Neural progenitor cell (in vitro differentiated cells): ENCODE measurements around the gene DTNA. TPM values are rescaled to one million over a fixed set of nuclear protein-coding genes. Genes with fewer than 3 reads are reported as not detected.
A peak's percentile ranks its signal among the peaks of the same experiment; 100 is the strongest.

Experiments used
- DNase-seq: peaks from one replicate; pipeline ENCODE4 v3.0.0-alpha.2; 2016; ENCODE audit warnings: low spot score
- H2AFZ ChIP-seq: fragments of 200-600 bp; sonication (generic); replicated peaks from 2 replicates; pipeline ENCODE4 v1.6.1; 2016; ENCODE audit warnings: antibody characterized with exemption
- H3F3A ChIP-seq: fragments of 200-600 bp; sonication (generic); 2 replicates; pipeline ENCODE4 v1.6.1; 2016; ENCODE audit warnings: antibody characterized with exemption, low read depth
- H3K27ac ChIP-seq: fragments of 200-600 bp; sonication (generic); 2 replicates; pipeline ENCODE4 v1.5.1; 2016; ENCODE audit warnings: mild to moderate bottlenecking
- H3K27me3 ChIP-seq: fragments of 200-600 bp; sonication (generic); 2 replicates; pipeline ENCODE4 v1.6.1; 2016; ENCODE audit warnings: mild to moderate bottlenecking, moderate library complexity
- H3K36me3 ChIP-seq: fragments of 200-600 bp; sonication (generic); 2 replicates; pipeline ENCODE4 v1.5.1; 2016
- H3K4me1 ChIP-seq: fragments of 200-600 bp; sonication (generic); 2 replicates; pipeline ENCODE4 v1.6.1; 2016; ENCODE audit warnings: mixed run types
- H3K4me2 ChIP-seq: fragments of 200-600 bp; sonication (generic); 2 replicates; pipeline ENCODE4 v1.6.1; 2016
- H3K4me3 ChIP-seq: fragments of 200-600 bp; sonication (generic); 2 replicates; pipeline ENCODE4 v1.5.1; 2016
- H3K79me2 ChIP-seq: fragments of 200-600 bp; sonication (generic); 2 replicates; pipeline ENCODE4 v1.6.1; 2016; ENCODE audit warnings: low read depth
- H3K9ac ChIP-seq: fragments of 200-600 bp; sonication (generic); 2 replicates; pipeline ENCODE4 v1.6.1; 2016
- H3K9me3 ChIP-seq: fragments of 200-600 bp; sonication (generic); 2 replicates; pipeline ENCODE4 v1.5.1; 2016; ENCODE audit warnings: low read depth
- H4K20me1 ChIP-seq: fragments of 200-600 bp; sonication (generic); 2 replicates; pipeline ENCODE4 v1.6.1; 2016; ENCODE audit warnings: low read depth
- H3K27ac Mint-ChIP-seq: 3 replicates; pipeline ENCODE4 v1.8.0; 2021; ENCODE audit warnings: mixed read lengths
- H3K27me3 Mint-ChIP-seq: 2 replicates; pipeline ENCODE4 v1.8.0; 2022; ENCODE audit warnings: low read depth, mild to moderate bottlenecking, inconsistent platforms, moderate library complexity, mixed read lengths; ENCODE audit not compliant: insufficient read depth
- H3K36me3 Mint-ChIP-seq: 3 replicates; pipeline ENCODE4 v1.8.0; 2021; ENCODE audit warnings: mixed read lengths
- H3K4me1 Mint-ChIP-seq: 3 replicates; pipeline ENCODE4 v1.8.0; 2021; ENCODE audit warnings: mixed read lengths
- H3K4me3 Mint-ChIP-seq: 3 replicates; pipeline ENCODE4 v1.8.0; 2021; ENCODE audit warnings: mild to moderate bottlenecking, moderate library complexity, mixed read lengths
- H3K9me3 Mint-ChIP-seq: 3 replicates; pipeline ENCODE4 v1.8.0; 2020; ENCODE audit warnings: mixed read lengths
- EZH2 ChIP-seq: fragments of 200-600 bp; sonication (generic); IDR thresholded peaks from 2 replicates; pipeline ENCODE4 v1.6.1; 2017; ENCODE audit warnings: antibody characterized with exemption, mild to moderate bottlenecking, moderate library complexity
- EZH2phosphoT487 ChIP-seq: fragments of 200-600 bp; sonication (generic); IDR thresholded peaks from 2 replicates; pipeline ENCODE4 v1.6.1; 2017; ENCODE audit warnings: antibody characterized with exemption
- total RNA-seq: library from RNA; depleted of rRNA; stranded (reverse); fragments of >200 nt; gene quantifications from 2 replicates; pipeline ENCODE4 v1.2.3, GENCODE V29; 2015; ENCODE audit warnings: low replicate concordance
- TF ChIP-seq, protein P1 (sequence below): fragments of 200-600 bp; sonication (generic); IDR thresholded peaks from 2 replicates; pipeline ENCODE4 v1.5.1; 2017; ENCODE audit warnings: antibody characterized with exemption, mild to moderate bottlenecking

Gene DTNA
- total RNA-seq, 1 donor from 2014 or later: 15.0 TPM

DNA sequence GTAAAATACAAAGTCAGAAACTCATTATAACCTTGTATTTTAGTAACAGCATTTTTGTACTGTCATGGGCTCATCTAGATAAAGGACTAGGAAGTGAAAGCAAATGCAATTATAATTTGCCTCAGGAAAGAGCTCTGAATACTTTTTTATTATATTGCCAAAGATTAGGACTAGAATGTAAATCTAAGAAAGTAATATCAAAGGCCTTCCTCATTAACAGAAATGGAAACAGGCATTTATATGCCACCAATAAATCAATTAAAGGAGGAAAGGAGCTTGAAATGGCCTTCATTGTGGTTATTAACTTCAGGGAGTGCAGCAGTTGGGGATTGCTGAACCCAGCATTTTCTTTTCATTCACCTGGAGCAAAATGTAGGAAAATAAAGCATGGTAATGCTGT is 39.6 kb downstream of the DTNA start:
- no peaks in the 10 kb centered on the region for H3K79me2 ChIP-seq
- TF ChIP-seq EZH2phosphoT487: no peak
- TF ChIP-seq EZH2: no peak
- TF ChIP-seq, protein P1, sequence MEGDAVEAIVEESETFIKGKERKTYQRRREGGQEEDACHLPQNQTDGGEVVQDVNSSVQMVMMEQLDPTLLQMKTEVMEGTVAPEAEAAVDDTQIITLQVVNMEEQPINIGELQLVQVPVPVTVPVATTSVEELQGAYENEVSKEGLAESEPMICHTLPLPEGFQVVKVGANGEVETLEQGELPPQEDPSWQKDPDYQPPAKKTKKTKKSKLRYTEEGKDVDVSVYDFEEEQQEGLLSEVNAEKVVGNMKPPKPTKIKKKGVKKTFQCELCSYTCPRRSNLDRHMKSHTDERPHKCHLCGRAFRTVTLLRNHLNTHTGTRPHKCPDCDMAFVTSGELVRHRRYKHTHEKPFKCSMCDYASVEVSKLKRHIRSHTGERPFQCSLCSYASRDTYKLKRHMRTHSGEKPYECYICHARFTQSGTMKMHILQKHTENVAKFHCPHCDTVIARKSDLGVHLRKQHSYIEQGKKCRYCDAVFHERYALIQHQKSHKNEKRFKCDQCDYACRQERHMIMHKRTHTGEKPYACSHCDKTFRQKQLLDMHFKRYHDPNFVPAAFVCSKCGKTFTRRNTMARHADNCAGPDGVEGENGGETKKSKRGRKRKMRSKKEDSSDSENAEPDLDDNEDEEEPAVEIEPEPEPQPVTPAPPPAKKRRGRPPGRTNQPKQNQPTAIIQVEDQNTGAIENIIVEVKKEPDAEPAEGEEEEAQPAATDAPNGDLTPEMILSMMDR: no peak
- no peak for DNase-seq
- H3K9me3 ChIP-seq: no peaks in the 10 kb centered on the region
- Mint-ChIP-seq H3K36me3 (peaks cover 5% of the 10 kb centered on the region), H3K4me3 (no peak overlapping the region), H3K27ac (no peak overlapping the region), H3K27me3 (peaks cover 6% of the 10 kb centered on the region), H3K4me1 (peaks cover 2% of the 10 kb centered on the region), H3K9me3 (peaks cover 15% of the 10 kb centered on the region)
- H3K27ac ChIP-seq: no peak overlapping the region
- H2AFZ ChIP-seq: no peak overlapping the region
- no peak overlapping the region for H3K9ac ChIP-seq
- H3K4me3 ChIP-seq: no peak overlapping the region
- no peaks in the 10 kb centered on the region for H3F3A ChIP-seq
- no peaks in the 10 kb centered on the region for H3K36me3 ChIP-seq
- no peaks in the 10 kb centered on the region for H4K20me1 ChIP-seq
- H3K4me2 ChIP-seq: no peak overlapping the region
- H3K4me1 ChIP-seq: peaks cover 12% of the 10 kb centered on the region
- no peaks in the 10 kb centered on the region for H3K27me3 ChIP-seq

DNA sequence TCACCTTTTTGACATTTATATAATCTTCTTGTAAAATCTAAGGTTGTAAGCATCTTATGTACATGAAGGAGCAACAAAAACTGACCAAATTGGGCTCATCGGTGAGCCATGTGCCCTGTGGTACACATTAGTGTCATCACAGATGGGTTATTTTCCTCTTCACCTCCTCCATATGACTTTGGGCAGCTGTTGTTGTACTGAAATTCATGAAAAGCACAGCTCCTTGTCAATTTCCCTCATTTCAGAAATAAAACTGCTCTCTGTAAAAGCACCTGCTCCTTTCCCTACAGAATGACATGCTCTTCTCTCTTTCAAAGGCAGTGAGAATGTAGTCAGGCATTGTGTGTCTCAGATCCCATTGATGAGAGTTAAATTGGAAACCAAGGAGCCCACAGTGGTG is 42.0 kb downstream of the DTNA start:
- H3K27ac Mint-ChIP-seq: no peak overlapping the region
- H3K9me3 Mint-ChIP-seq: peaks cover 13% of the 10 kb centered on the region
- H3K36me3 Mint-ChIP-seq: peaks cover 13% of the 10 kb centered on the region
- H3K9ac ChIP-seq: no peak overlapping the region
- peaks cover 12% of the 10 kb centered on the region for H3K4me1 ChIP-seq
- peak overlapping the region; percentile 45 for H3K4me2 ChIP-seq
- no peak overlapping the region for H3K27ac ChIP-seq
- H3K79me2 ChIP-seq: no peaks in the 10 kb centered on the region
- no peak overlapping the region for H3K4me3 Mint-ChIP-seq
- H3F3A ChIP-seq: no peaks in the 10 kb centered on the region
- TF ChIP-seq EZH2phosphoT487: no peak
- TF ChIP-seq, protein P1: no peak
- TF ChIP-seq EZH2: no peak
- H4K20me1 ChIP-seq: no peaks in the 10 kb centered on the region
- no peaks in the 10 kb centered on the region for H3K4me1 Mint-ChIP-seq
- peaks cover 2% of the 10 kb centered on the region for H3K27me3 Mint-ChIP-seq
- DNase-seq: peak; percentile 32
- no peaks in the 10 kb centered on the region for H3K9me3 ChIP-seq
- no peaks in the 10 kb centered on the region for H3K27me3 ChIP-seq
- no peak overlapping the region for H2AFZ ChIP-seq
- H3K4me3 ChIP-seq: no peak overlapping the region
- no peaks in the 10 kb centered on the region for H3K36me3 ChIP-seq

DNA sequence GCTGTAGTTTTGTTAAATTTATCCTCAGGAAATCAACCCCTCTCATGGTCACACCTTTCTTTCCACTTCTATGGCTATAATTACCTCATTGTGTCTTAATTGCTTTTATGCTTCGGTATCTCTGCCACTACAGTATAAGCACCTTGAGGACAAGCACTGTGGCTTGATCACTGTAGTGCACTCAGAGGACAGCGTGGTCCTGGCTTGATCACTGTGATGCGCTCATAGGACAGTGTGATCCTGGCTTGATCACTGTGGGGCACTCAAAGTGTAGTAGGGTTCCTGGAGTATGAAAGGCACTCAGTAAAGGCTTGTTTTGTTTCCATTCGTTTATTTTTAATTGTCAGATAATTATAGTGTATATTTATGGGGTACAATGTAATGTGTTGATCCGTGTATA is 44.2 kb downstream of the DTNA start:
- H3K4me1 Mint-ChIP-seq: no peaks in the 10 kb centered on the region
- no peak overlapping the region for H3K27ac Mint-ChIP-seq
- H3K27me3 Mint-ChIP-seq: peaks cover 2% of the 10 kb centered on the region
- Histone ChIP-seq H3K4me2 (no peak overlapping the region), H3K79me2 (no peaks in the 10 kb centered on the region), H4K20me1 (no peaks in the 10 kb centered on the region), H3K4me3 (no peak overlapping the region), H3K27me3 (no peaks in the 10 kb centered on the region), H2AFZ (no peak overlapping the region), H3F3A (no peaks in the 10 kb centered on the region), H3K9me3 (no peaks in the 10 kb centered on the region), H3K9ac (no peak overlapping the region), H3K36me3 (no peaks in the 10 kb centered on the region), H3K4me1 (peaks cover 12% of the 10 kb centered on the region), H3K27ac (no peak overlapping the region)
- DNase-seq: no peak
- no peak for TF ChIP-seq EZH2phosphoT487
- TF ChIP-seq, protein P1: no peak
- no peak for TF ChIP-seq EZH2
- H3K36me3 Mint-ChIP-seq: peaks cover 19% of the 10 kb centered on the region
- H3K4me3 Mint-ChIP-seq: no peak overlapping the region
- peaks cover 7% of the 10 kb centered on the region for H3K9me3 Mint-ChIP-seq
